GM12801 (cell line): ENCODE results near the gene HDAC8.

ENCODE experiments used
- CTCF ChIP-seq: IDR thresholded peaks from one replicate; pipeline ENCODE4 v1.5.1; 2011; ENCODE audit warnings: control low read depth; ENCODE audit not compliant: insufficient read length; ENCODE audit errors: extremely low read depth

HDAC8 gene

DNA sequence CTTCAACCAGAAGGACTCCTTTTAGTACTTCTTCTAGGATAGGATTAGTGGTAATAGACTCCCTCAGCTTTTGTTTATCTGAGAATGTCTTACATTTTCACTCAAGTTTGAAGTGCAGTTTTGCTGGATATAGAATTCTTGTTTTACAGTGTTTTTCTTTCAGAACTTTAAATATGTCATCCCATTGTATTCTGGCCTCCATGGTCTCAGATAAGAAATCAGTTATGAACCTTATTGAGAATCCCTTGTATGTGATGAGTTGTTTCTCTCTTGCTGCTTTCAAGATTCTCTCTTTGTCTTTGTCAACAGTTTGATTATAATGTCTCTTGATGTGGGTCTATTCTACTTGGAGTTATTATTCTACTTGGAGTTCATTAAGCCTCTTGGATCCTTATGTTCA is 150.8 kb downstream of the HDAC8 start:
- TF ChIP-seq CTCF: no peak

GRCh38 chrX:72409993-72410392 is 162.7 kb downstream of the HDAC8 start:
- no peak for TF ChIP-seq CTCF

- TF ChIP-seq CTCF: no peak
These were observed 163.8 kb downstream of the HDAC8 start for GRCh38 chrX:72408885-72409284.

- TF ChIP-seq CTCF: no peak
These were observed 170.0 kb downstream of the HDAC8 start for GRCh38 chrX:72402614-72403013.

DNA sequence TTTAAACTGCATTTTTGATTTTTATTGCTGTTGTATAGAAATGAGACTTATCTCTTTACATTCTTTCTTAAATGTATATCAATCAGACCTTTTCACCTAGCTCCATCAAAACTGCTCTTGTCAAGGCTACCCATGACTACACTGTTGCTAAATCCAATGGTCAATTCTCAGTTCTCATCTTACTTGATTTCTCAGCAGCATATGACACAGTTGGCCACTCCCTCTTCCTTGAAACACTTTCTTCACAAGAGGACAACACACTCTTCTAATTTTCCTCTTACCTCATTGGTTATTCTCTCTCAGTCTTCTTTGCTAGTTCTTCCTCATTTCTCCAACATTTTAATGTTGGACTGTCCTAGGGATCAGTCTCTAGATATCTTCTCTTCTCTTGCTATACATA is 172.8 kb downstream of the HDAC8 start:
- no peak for TF ChIP-seq CTCF

GRCh38 chrX:72396117-72396516 is 176.5 kb downstream of the HDAC8 start:
- no peak for TF ChIP-seq CTCF

DNA sequence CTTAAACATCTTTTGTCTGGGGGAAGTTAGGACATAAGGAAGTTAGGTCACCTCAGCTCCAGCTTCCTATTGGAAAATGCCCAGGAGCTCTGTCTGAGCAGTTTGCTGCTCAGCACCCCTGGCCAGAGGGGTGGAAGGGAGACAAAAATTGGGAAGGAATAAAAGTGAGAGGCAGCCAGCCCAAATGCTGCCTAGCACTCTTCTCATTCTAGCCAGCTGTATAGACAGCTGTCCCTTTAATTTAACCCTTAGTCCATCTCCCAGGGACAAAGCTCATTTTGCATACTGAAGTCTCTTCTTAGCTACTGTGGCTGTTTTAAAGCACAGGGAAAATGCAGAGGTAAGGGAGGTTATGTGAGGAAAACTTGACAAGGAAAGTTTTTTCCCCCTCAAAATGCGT is 177.4 kb downstream of the HDAC8 start:
- no peak for TF ChIP-seq CTCF
